ENCODE data around the gene GDF2.

DNA sequence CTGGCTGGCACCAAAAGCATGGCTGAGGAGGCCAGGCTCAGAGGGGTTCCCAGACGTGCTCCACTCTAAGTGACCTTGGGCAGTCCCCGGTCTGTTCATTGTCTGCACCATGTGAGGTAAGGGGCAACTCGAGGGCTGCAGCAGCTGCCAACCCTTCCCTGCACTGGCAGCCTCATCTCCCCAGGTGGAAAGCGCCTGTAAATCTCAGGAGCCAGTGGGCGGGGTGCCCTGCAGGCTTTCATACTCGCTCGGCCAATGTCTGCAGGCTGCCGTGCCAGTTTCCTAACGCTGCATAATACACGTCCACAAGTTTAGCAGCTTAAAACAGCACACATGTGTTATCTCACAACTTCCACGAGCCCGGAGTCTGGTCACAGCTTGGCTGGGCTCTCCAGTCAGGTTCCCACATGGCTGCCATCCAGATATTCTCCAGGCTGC lies 34.9 kb upstream of the GDF2 start:
- TF ChIP-seq, protein P1, sequence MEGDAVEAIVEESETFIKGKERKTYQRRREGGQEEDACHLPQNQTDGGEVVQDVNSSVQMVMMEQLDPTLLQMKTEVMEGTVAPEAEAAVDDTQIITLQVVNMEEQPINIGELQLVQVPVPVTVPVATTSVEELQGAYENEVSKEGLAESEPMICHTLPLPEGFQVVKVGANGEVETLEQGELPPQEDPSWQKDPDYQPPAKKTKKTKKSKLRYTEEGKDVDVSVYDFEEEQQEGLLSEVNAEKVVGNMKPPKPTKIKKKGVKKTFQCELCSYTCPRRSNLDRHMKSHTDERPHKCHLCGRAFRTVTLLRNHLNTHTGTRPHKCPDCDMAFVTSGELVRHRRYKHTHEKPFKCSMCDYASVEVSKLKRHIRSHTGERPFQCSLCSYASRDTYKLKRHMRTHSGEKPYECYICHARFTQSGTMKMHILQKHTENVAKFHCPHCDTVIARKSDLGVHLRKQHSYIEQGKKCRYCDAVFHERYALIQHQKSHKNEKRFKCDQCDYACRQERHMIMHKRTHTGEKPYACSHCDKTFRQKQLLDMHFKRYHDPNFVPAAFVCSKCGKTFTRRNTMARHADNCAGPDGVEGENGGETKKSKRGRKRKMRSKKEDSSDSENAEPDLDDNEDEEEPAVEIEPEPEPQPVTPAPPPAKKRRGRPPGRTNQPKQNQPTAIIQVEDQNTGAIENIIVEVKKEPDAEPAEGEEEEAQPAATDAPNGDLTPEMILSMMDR (IDR thresholded peaks at IDR 0.05; ENCODE audit: low read depth, low read length) = no peak
- no peak for TF ChIP-seq POLR2A (IDR thresholded peaks at IDR 0.05; ENCODE audit: extremely low read depth, insufficient read length)
- TF ChIP-seq, protein P2, sequence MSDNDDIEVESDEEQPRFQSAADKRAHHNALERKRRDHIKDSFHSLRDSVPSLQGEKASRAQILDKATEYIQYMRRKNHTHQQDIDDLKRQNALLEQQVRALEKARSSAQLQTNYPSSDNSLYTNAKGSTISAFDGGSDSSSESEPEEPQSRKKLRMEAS (IDR thresholded peaks at IDR 0.05; ENCODE audit: low read depth, low read length) = no peak
- no peak for TF ChIP-seq MYC (IDR thresholded peaks at IDR 0.05; ENCODE audit: low read depth, low read length)
